ENCODE data around the gene IL17RC.

DNA sequence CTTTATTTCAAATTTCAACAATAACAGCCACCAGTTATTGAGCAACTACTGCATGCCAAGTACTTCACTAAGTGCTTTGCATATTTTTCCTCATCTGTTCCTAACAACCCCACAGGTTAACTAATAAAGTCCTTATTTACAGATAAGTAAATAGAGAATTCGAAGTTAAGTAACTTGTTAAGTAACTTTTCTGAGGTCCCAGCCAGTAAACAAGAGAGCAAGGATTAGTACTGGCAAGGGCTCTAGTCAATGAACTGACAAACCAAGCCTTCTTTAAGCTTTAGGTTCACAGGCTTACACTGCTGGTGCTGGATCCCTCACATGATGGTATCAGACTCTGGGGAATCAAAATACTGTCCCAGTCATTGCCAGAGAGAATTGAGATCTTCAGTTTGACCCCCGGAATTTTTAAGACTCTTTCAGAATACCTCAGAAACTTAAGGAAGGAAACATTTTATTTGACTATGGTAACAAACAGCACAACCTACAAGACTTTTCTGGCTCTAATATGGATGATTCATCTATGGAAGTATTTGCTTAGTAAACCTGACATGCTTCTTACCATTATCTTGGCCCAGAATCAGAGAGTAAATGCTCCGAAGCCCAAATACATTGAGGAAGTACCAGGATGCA lies 53.2 kb downstream of the IL17RC start:
- TF ChIP-seq, protein P1, sequence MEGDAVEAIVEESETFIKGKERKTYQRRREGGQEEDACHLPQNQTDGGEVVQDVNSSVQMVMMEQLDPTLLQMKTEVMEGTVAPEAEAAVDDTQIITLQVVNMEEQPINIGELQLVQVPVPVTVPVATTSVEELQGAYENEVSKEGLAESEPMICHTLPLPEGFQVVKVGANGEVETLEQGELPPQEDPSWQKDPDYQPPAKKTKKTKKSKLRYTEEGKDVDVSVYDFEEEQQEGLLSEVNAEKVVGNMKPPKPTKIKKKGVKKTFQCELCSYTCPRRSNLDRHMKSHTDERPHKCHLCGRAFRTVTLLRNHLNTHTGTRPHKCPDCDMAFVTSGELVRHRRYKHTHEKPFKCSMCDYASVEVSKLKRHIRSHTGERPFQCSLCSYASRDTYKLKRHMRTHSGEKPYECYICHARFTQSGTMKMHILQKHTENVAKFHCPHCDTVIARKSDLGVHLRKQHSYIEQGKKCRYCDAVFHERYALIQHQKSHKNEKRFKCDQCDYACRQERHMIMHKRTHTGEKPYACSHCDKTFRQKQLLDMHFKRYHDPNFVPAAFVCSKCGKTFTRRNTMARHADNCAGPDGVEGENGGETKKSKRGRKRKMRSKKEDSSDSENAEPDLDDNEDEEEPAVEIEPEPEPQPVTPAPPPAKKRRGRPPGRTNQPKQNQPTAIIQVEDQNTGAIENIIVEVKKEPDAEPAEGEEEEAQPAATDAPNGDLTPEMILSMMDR (IDR thresholded peaks at IDR 0.05): no peak
- TF ChIP-seq POLR2A (IDR thresholded peaks at IDR 0.05): no peak

Measured in body of pancreas (tissue), 4 donors.